Naive B cell (primary cell): ENCODE data around the gene DOCK4. TPM values are rescaled to one million over a fixed set of nuclear protein-coding genes. Genes with fewer than 3 reads are reported as not detected.

Source experiments
- ATAC-seq, 2 donors: fragments of 150-1000 bp; cut with Tn5 transposase; 2 replicates each; pipeline ENCODE4 v1.10.0; 2021; ENCODE audit warnings: low read depth in 2 of 2, mild to moderate bottlenecking in 2 of 2, moderate library complexity in 2 of 2
- DNase-seq: peaks from one replicate; pipeline ENCODE4 v3.0.0; 2022
- H3K27ac Mint-ChIP-seq, 6 donors: one replicate each; pipeline ENCODE4 v1.8.0; 2020 to 2022; ENCODE audit warnings: mild to moderate bottlenecking in 6 of 6, mixed read lengths in 6 of 6, moderate library complexity in 5 of 6, inconsistent platforms in 2 of 6
- H3K27me3 Mint-ChIP-seq, 3 donors: one replicate each; pipeline ENCODE4 v1.8.0; 2021 to 2022; ENCODE audit warnings: mixed read lengths in 3 of 3, mild to moderate bottlenecking in 1 of 3
- H3K36me3 Mint-ChIP-seq, 2 donors: one replicate each; pipeline ENCODE4 v1.8.0; 2020 to 2022; ENCODE audit warnings: mixed read lengths in 2 of 2, inconsistent platforms in 1 of 2, mild to moderate bottlenecking in 1 of 2
- H3K4me1 Mint-ChIP-seq, 3 donors: one replicate each; pipeline ENCODE4 v1.8.0; 2020 to 2022; ENCODE audit warnings: mixed read lengths in 3 of 3, inconsistent platforms in 1 of 3, mild to moderate bottlenecking in 1 of 3, moderate library complexity in 1 of 3
- H3K4me3 Mint-ChIP-seq, 8 donors: one replicate each; pipeline ENCODE4 v1.8.0; 2020 to 2022; ENCODE audit warnings: mild to moderate bottlenecking in 8 of 8, mixed read lengths in 8 of 8, moderate library complexity in 8 of 8, inconsistent platforms in 2 of 8
- H3K9me3 Mint-ChIP-seq, 7 donors: one replicate each; pipeline ENCODE4 v1.8.0; 2020 to 2022; ENCODE audit warnings: mixed read lengths in 7 of 7, mild to moderate bottlenecking in 5 of 7, inconsistent platforms in 2 of 7, moderate library complexity in 1 of 7
- polyA plus RNA-seq, 6 donors: library from polyadenylated mRNA; unstranded; fragments of 300-500 nt; fragmentation: Illumina TruSeq; gene quantifications; one replicate each; pipeline ENCODE4 v1.2.3, GENCODE V29; 2021; ENCODE audit warnings: low read depth in 6 of 6

Gene DOCK4
- polyA plus RNA-seq, 6 donors from 2014 or later = 0.16 to 0.55 (median 0.28) TPM; not detected in 3

DNA sequence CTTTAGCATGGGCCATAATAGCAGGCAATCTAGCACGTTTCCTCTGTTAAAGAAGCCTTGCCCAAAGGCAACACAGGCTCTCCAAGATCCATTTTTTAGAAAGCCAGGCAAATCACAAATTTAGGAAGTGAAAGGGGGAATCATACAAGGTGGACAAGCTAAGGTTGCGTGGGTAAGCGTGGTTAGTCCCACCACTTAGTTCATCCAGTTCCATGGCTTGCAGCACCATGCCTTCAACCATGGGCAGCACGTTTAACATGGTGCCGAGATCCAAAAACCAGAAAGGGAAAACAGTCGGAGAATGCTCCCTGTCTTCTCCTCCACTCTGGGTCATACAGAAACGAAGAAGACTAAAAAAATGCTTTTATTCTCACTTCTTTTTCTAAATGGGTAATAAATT is 409.5 kb downstream of the DOCK4 start:
- Mint-ChIP-seq H3K4me3 (no peak overlapping the region), H3K27ac (no peak overlapping the region), H3K27me3 (no peaks in the 10 kb centered on the region), H3K4me1 (no peaks in the 10 kb centered on the region), H3K36me3 (peaks cover 14 to 28% of the 10 kb centered on the region in 2 donors), H3K9me3 (peaks cover 27 to 95% (median 81%) of the 10 kb centered on the region in 7 donors)
- ATAC-seq (no peak), DNase-seq (no peak)

GRCh38 chr7:111789870-111790269 is 416.3 kb downstream of the DOCK4 start:
- peaks cover 11 to 43% (median 31%) of the 10 kb centered on the region in 7 donors for H3K9me3 Mint-ChIP-seq
- H3K27me3 Mint-ChIP-seq = peaks cover 3 to 4% (median 3%) of the 10 kb centered on the region in 3 donors
- no peak overlapping the region for H3K4me3 Mint-ChIP-seq
- no peak overlapping the region for H3K27ac Mint-ChIP-seq
- DNase-seq (no peak), ATAC-seq (no peak)
- no peaks in the 10 kb centered on the region for H3K4me1 Mint-ChIP-seq
- peaks cover 8 to 18% of the 10 kb centered on the region in 2 donors for H3K36me3 Mint-ChIP-seq

GRCh38 chr7:111789048-111789320 is 417.2 kb downstream of the DOCK4 start:
- no peak overlapping the region for H3K27ac Mint-ChIP-seq
- H3K4me3 Mint-ChIP-seq = no peak overlapping the region
- peaks cover 4 to 34% (median 22%) of the 10 kb centered on the region in 7 donors for H3K9me3 Mint-ChIP-seq
- DNase-seq (no peak), ATAC-seq (no peak)
- no peaks in the 10 kb centered on the region for H3K4me1 Mint-ChIP-seq
- peaks cover 3 to 12% (median 7%) of the 10 kb centered on the region in 3 donors for H3K27me3 Mint-ChIP-seq
- H3K36me3 Mint-ChIP-seq = peaks cover 8 to 9% of the 10 kb centered on the region in 2 donors

DNA sequence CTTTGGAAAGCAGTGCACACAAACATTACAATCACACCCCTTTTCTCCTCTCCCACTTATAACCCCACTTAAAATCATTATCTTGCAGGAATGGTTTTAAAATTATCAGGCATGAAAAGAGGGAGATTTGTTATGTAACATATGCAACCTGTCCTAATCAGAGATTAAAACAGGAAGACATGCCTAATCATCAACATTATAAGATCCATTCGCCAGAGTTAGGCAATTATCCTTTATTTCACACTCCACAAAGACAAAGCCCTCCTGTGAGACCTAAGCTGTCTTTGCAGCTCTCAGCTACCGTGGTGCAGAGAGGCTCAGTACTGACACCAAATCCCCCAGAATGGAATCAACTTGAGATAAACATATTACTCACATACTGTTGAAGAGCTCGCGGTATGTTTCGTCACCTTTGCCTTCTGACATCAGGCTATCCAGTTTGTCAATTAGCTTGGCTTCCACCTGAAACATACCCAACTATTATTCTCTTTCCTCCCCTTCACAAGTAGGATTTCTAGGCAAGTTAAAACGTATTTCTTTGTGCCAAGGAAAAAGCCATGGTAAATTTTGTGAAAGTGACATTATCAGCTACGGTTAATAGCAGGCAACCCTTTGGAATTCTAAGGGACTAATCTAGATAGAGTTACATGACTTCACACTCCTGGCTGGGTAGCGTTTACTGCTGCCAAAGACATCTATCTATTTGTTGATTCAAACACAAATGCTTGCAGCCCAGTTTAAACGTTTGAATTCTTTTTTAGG is 417.7 kb downstream of the DOCK4 start:
- no peak overlapping the region for H3K27ac Mint-ChIP-seq
- no peak for ATAC-seq
- H3K4me1 Mint-ChIP-seq = no peaks in the 10 kb centered on the region

DNA sequence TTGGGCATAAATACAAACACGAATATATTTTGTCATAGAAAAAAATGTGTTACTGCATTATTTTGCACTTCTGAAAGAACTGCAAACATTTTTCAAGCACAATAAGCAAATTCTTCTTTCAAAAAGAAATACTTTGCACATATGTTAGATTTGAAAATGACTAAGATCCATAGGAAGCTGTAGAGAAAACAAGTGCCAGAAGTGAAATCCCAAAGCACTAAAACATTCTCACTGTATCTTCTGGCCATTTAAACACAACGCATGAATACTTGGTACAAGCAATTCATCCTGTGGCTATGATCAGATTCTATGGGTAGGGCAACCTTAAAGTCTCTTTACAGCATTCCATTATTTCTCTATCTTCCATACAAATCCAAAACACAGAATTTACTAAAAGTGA is 418.5 kb downstream of the DOCK4 start:
- Mint-ChIP-seq H3K4me3 (no peak overlapping the region), H3K27me3 (peaks cover 3 to 15% (median 7%) of the 10 kb centered on the region in 3 donors)

More for the DNA sequence above, 417.7 kb downstream of the DOCK4 start:
- Mint-ChIP-seq H3K27me3 (peaks cover 3 to 15% (median 7%) of the 10 kb centered on the region in 3 donors), H3K4me3 (no peak overlapping the region), H3K9me3 (peaks cover 0 to 29% (median 18%) of the 10 kb centered on the region in 7 donors), H3K36me3 (peaks cover 4 to 8% of the 10 kb centered on the region in 2 donors)
- DNase-seq = no peak

GRCh38 chr7:111787099-111787498 is 419.1 kb downstream of the DOCK4 start:
- H3K27me3 Mint-ChIP-seq = peaks cover 3 to 15% (median 7%) of the 10 kb centered on the region in 3 donors
- H3K27ac Mint-ChIP-seq = no peak overlapping the region
- DNase-seq (no peak), ATAC-seq (no peak)
- no peaks in the 10 kb centered on the region for H3K36me3 Mint-ChIP-seq
- H3K4me3 Mint-ChIP-seq = no peak overlapping the region
- H3K4me1 Mint-ChIP-seq = no peaks in the 10 kb centered on the region
- peaks cover 0 to 18% (median 6%) of the 10 kb centered on the region in 7 donors for H3K9me3 Mint-ChIP-seq

More for the DNA sequence above, 418.5 kb downstream of the DOCK4 start:
- Mint-ChIP-seq H3K4me1 (no peaks in the 10 kb centered on the region), H3K9me3 (peaks cover 0 to 23% (median 12%) of the 10 kb centered on the region in 7 donors), H3K36me3 (peaks cover 0 to 2% of the 10 kb centered on the region in 2 donors), H3K27ac (no peak overlapping the region)
- ATAC-seq (no peak), DNase-seq (no peak)

DNA sequence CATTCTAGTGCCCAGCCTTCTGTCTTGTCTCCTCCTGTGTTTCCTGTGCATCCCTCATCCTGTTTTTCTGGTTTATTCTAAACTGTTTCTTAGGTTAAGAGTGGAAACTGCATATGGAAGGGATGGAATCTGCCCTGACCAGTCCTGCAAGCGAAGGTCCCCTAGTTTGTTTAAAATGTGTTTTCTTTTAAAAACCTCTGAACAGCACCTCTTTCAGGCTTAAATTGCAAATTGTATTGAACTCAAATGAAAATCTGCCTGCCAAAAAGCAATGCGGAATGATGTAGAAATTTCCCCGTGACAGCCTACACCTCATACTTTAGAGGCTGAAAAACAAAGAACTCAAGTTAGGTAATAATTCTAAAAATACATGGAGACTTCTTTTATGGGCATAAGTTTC is 421.1 kb downstream of the DOCK4 start:
- Mint-ChIP-seq H3K4me1 (no peaks in the 10 kb centered on the region), H3K9me3 (peaks cover 0 to 8% (median 3%) of the 10 kb centered on the region in 7 donors), H3K27me3 (peaks cover 14 to 17% (median 15%) of the 10 kb centered on the region in 3 donors), H3K4me3 (no peak overlapping the region), H3K27ac (no peak overlapping the region), H3K36me3 (no peaks in the 10 kb centered on the region)
- DNase-seq = no peak
- no peak for ATAC-seq

DNA sequence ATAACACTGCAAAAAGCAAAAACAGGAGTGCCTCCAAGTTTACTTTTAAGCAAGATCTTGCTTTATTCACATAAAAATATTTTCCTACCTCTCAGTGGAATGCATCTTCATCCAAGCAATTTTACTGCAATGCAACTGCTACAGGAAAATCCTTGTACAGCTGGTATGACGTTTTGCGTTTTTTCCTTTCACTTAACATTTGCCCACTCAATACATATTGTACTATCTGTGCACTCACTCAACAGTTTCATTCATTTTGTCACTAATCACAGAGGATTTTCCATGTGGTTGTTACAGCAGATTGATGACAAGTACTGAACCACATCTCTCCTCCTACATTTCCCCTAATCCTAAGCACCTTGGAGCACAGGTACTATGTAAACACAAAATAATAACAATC is 421.9 kb downstream of the DOCK4 start:
- ATAC-seq (no peak), DNase-seq (no peak)
- H3K27ac Mint-ChIP-seq = no peak overlapping the region
- no peak overlapping the region for H3K4me3 Mint-ChIP-seq
- no peaks in the 10 kb centered on the region for H3K4me1 Mint-ChIP-seq
- peaks cover 15 to 19% (median 17%) of the 10 kb centered on the region in 3 donors for H3K27me3 Mint-ChIP-seq
- H3K9me3 Mint-ChIP-seq = peaks cover 0 to 8% (median 3%) of the 10 kb centered on the region in 7 donors
- H3K36me3 Mint-ChIP-seq = no peaks in the 10 kb centered on the region

GRCh38 chr7:111783854-111784253 is 422.3 kb downstream of the DOCK4 start:
- Mint-ChIP-seq H3K4me1 (no peaks in the 10 kb centered on the region), H3K27me3 (peaks cover 15 to 19% (median 17%) of the 10 kb centered on the region in 3 donors)

GRCh38 chr7:111780527-111780926 is 425.7 kb downstream of the DOCK4 start:
- H3K27me3 Mint-ChIP-seq = peaks cover 15 to 17% (median 16%) of the 10 kb centered on the region in 3 donors
- peaks cover 2 to 29% (median 20%) of the 10 kb centered on the region in 7 donors for H3K9me3 Mint-ChIP-seq
- H3K4me3 Mint-ChIP-seq = no peak overlapping the region
- H3K4me1 Mint-ChIP-seq = no peaks in the 10 kb centered on the region
- DNase-seq (no peak), ATAC-seq (no peak)
- H3K36me3 Mint-ChIP-seq = no peaks in the 10 kb centered on the region
- H3K27ac Mint-ChIP-seq = no peak overlapping the region

More at GRCh38 chr7:111783854-111784253, 422.3 kb downstream of the DOCK4 start:
- Mint-ChIP-seq H3K4me3 (no peak overlapping the region), H3K9me3 (peaks cover 0 to 8% (median 3%) of the 10 kb centered on the region in 7 donors), H3K27ac (no peak overlapping the region), H3K36me3 (no peaks in the 10 kb centered on the region)
- ATAC-seq = no peak
- DNase-seq = no peak

DNA sequence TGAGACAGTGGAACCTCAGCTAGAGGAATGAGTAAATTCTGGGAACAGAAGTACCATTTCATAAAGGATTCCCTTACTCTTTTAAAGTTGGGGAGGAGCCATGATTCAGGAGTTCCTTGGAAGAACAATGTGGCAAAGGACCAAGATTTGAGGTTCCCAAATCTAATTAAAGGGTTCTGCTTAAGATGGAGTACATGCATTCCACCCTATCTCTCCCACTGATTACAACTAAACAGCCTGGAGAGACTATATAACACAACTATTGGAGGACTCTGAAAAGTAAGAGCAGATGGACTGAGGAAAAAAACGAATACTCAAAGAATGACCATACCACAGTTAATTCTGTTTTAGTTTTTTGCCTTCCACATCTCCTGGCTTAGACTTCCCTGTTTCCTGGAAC is 431.0 kb downstream of the DOCK4 start:
- Mint-ChIP-seq H3K9me3 (peaks cover 0 to 31% (median 17%) of the 10 kb centered on the region in 7 donors), H3K4me1 (no peaks in the 10 kb centered on the region), H3K4me3 (no peak overlapping the region), H3K27ac (no peak overlapping the region), H3K36me3 (no peaks in the 10 kb centered on the region), H3K27me3 (peaks cover 0 to 14% (median 10%) of the 10 kb centered on the region in 3 donors)
- DNase-seq (no peak), ATAC-seq (no peak)

DNA sequence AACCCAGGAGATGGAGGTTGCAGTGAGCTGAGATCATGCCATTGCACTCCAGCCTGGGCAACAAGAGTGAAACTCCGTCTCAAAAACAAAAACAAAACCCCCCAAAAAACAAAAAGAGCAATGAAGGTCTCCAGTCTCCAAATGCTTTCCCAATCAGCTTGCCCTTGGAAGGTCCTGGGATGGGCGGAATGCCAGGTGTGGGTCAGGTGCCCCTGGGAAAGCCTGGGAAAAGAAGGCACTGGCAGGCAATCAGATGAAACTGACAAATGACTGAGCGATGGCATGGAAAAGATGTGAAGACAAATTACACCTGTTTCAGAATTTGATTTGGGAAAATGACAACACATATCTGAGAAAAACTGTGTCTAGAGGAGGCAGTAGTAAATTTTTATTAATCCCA is 433.5 kb downstream of the DOCK4 start:
- H3K4me3 Mint-ChIP-seq = no peak overlapping the region
- H3K27me3 Mint-ChIP-seq = peaks cover 0 to 10% (median 9%) of the 10 kb centered on the region in 3 donors
- peaks cover 0 to 24% (median 12%) of the 10 kb centered on the region in 7 donors for H3K9me3 Mint-ChIP-seq
- no peaks in the 10 kb centered on the region for H3K4me1 Mint-ChIP-seq
- no peak for DNase-seq
- no peak overlapping the region for H3K27ac Mint-ChIP-seq
- no peak for ATAC-seq
- H3K36me3 Mint-ChIP-seq = no peaks in the 10 kb centered on the region

- Mint-ChIP-seq H3K36me3 (no peaks in the 10 kb centered on the region), H3K27me3 (peaks cover 0 to 10% (median 9%) of the 10 kb centered on the region in 3 donors), H3K9me3 (peaks cover 0 to 13% (median 7%) of the 10 kb centered on the region in 7 donors), H3K4me3 (no peak overlapping the region), H3K4me1 (no peaks in the 10 kb centered on the region), H3K27ac (no peak overlapping the region)
- DNase-seq (no peak), ATAC-seq (no peak)
These were observed 434.6 kb downstream of the DOCK4 start for GRCh38 chr7:111771638-111772037.

- no peak overlapping the region for H3K27ac Mint-ChIP-seq
- H3K36me3 Mint-ChIP-seq = no peaks in the 10 kb centered on the region
- ATAC-seq (no peak), DNase-seq (no peak)
- H3K9me3 Mint-ChIP-seq = peaks cover 0 to 3% (median 0%) of the 10 kb centered on the region in 7 donors
- peaks cover 0 to 10% (median 9%) of the 10 kb centered on the region in 3 donors for H3K27me3 Mint-ChIP-seq
- no peak overlapping the region for H3K4me3 Mint-ChIP-seq
- no peaks in the 10 kb centered on the region for H3K4me1 Mint-ChIP-seq
These were observed 436.1 kb downstream of the DOCK4 start for GRCh38 chr7:111770116-111770515.
